T47D (cell line): Measurements from ENCODE around the gene DDX24.

Source experiments
- DNase-seq, 2 experiments: peaks; one replicate each; pipeline versions ENCODE4 v3.0.0 to v3.0.0-alpha.2; 2011 to 2012; ENCODE audit warnings: low read depth in 1 of 2, low spot score in 1 of 2
- JUND ChIP-seq: IDR thresholded peaks from 2 replicates; pipeline ENCODE4 v1.6.1; 2012; ENCODE audit warnings: low read depth
- in situ Hi-C: cut with HindIII; loops from 2 replicates; pipeline ENCODE4 v1.10.0; 2016; ENCODE audit warnings: low sequenced_read_pairs, low pct_unique_long_range_greater_than_20kb

The DDX24 gene

DNA sequence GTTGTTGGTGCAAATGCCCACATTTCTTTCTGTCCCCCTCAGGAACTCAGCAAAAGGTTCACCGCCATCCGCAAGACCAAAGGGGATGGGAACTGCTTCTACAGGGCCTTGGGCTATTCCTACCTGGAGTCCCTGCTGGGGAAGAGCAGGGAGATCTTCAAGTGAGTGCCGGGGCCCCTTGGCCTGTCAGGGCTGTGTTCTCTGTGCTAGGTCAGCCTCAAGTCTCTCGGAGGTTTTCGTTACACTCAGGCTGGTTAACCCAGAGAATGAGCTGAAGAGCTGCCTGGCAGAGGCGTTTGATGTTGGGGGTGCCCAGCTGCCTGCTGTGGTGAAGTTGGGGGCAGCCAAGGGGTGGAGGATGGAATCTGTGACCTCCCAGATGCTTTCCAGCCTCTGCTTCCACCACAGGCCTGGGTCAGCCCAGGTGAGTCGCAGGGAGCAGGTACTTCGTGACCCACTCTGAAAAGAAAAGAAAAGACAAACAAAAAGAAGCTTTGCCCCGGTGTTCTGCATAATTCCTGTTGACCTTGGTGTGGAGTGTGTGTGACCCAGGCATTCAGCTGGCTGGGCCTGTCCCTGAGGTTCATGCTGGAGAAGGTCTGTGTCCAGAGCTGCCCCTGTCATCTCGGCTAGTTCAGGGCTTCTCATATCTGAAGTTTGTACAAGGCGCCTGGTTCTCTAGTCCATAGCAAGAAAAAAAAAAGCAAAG is 41.9 kb downstream of the DDX24 start:
- no peak for DNase-seq
- TF ChIP-seq JUND: no peak
- in situ Hi-C loops: no loop called here

DNA sequence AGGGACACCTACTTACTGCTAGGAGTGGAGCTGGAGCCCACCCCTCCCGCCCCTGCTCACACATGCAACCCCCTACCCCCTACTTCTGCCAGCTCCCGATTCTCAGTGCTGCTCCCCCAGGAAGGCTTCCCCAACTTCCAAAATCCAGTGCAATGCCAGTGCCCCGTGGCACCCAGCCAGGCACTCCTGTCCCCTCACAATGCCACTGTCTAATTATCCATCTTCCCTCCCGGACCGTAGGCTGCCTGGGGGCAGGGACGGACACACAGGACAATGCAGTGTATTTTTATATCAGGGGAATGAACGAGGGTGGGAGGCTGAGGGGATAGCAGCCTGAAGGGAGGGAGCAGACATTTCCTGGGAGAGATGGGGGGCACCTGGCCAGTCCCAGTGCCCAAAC is 42.5 kb downstream of the DDX24 start:
- no peak for DNase-seq
- no peak for TF ChIP-seq JUND
- in situ Hi-C loops: no loop called here

DNA sequence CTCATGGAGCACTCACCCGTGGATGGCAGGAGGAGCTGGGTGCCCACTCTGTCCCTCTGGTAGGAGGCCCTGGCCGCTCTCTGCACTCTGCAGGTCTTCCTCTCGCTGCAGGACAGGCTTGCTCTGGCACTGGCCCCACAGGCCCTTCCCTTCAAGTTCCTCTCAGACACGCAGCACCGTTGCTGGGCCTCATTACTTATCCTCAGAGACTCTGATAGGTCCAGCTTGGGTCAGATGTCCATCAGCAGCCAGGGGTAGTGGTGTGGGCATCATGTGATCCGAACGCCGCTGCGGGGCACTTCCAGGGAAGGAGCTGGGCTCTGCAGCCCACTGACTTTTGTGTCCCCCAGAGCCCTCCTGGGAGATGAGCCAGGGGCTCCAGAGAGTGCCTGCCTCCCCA is 43.0 kb downstream of the DDX24 start:
- no peak for DNase-seq
- no peak for TF ChIP-seq JUND
- in situ Hi-C loops: no loop called here

DNA sequence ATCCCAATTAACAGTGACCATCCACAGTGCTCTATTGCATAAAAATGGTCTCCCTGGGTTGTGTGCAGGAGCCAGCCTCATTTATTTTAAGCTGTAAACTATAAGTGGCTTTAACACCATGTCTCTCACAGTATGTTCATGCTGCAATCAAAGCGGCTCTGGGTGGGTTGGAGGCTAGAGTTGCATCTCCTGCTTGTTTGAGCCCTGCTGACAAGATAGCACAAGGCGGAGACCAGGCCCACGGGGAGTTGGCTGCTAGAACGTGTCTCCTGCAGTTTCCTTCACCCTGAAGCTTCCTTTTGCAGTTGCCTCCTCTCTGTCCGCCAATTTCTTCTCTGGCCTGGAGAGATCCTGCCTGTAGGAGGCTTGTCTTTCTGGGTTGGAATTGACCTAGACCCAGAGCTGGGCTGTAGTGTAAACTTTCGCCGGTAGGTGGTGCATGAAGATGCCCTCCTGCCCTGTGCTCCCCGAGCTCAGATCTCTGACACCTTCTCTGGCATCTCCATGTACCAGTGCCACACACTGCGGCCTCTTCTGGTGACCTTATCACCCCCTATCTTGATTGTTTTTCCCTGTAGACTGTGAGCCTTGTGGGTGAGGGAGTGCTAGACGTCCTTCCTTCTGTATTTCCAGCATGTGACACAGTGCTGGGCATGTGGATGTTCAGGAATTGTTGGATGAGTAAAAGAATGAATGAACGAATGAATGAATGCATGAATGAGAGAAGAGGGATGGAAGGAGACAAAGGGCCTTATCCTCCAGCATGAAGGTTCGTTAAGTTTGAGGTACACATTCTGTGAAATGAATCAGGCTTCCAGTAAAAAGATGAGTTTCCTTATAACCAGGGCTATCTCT is 44.5 kb downstream of the DDX24 start:
- DNase-seq: peak; percentile 57 to 79
- in situ Hi-C loops: no loop called here
- no peak for TF ChIP-seq JUND

DNA sequence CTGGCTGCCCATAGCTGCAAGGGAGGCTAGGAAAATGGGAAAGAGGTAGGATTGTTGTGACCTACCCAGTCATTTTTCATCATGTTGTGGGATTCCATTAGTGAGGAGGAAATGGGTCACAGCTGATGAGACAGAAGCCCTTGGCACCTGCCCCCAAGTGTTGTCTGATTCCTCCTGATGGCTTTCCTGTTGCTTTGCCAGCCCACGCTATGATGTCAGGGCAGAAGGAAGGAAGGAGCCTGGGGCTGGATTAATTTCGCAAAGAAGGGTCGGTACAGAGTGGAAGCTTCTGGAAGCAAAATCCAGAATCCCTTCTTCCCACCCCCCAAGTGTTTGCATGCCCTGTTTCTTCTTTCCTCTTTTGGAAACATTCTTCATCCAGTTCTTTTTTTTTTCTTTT is 46.1 kb downstream of the DDX24 start:
- in situ Hi-C loops: no loop called here
- DNase-seq: no peak
- no peak for TF ChIP-seq JUND

DNA sequence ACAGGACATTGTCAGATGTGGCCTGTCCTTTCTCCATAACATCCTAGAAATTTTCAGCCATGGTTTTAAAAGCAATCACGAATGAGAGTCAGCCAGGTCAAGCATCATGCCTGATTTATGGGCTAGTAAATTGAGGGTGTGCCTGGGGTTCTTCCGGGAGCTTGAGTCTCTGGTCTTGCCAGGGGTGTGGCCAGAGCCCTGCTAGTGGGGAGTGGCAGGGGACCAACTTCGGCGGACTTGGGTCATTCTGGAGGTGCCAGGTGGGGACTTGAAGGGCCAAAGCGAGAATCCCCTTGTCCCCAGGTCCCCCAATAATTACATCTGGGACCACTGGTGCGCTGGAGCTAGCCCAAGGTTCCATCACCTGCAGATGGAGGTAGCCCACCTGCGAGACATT is 49.1 kb downstream of the DDX24 start:
- no peak for TF ChIP-seq JUND
- DNase-seq: no peak
- in situ Hi-C loops: no loop called here

DNA sequence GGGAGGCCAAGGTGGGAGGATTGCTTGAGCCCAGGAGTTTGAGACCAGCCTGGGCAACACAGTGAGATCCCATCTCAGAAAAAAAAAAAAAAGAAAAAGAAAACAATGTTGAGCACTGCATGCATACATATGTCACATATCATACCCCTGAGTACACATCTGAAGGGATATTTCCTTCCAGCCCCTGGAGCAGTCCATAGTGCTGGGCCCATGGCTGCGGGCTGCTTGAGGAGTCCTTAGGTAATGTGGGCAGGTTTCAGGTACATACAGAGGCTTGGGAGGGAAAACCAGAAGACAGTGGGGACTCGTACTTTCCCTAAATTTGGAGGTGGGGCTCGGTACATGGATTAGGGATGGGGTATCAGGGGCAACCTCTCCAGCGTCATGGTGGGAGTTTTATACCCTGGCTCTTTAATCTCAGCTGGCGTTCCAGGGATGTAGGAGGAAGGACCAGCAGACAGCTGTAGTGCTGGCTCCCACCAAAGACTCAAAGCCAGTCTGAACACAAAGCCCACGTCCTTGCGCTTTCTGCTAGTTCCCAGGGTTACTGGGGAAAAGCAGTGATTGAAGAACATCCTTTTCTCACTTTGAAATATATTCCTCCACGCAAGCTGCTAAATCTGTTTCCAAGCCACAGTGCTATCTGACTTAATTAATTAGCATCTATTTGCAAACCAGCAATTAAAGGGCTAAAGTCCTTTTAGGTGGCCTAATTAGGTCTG is 49.7 kb downstream of the DDX24 start:
- DNase-seq: no peak
- no peak for TF ChIP-seq JUND
- in situ Hi-C loops: no loop called here

DNA sequence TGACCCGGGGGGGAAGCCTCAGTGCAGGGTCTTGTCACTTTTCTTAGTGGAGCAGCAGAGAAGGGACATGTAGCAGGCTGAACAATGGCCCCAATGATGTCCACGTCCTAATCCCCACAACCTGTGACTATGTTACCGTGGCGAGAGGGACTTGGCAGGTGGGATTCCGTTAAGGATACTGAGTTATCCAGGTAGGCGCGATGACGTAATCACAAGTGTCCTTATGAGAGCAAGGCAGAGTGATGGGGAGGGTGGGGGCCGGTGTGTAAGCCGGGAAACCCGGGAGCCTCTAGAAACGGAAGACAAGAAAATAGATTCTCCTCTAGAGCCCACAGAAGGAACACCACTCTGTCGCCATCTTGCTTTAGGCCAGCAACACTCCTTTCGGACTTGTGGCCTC is 50.4 kb downstream of the DDX24 start:
- no peak for TF ChIP-seq JUND
- in situ Hi-C loops: no loop called here

DNA sequence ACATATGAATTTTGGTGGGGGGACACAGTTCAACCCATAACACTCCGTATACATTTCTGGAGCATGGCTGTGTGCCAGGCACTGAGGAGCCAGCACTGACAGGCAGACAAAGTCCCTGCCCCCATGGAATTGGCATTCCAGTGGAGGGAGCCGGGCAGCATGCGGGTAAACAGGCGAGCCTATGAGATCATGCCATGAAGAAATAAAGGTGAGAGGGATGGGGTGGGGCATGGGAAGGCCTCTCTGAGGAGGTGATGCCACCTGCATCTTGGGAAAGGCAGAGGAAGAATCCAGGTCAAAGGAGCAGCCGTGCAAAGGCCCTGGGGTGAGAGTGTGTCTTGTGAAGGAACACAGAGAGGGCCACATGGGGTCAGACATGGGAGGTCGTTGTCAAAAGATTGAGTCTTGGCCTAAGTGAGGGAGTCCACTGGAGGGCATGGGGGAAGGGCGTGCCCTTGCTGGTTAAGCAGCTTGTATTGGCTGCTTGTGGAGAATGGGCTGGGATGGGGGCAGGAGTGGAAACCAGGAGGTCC is 51.3 kb downstream of the DDX24 start:
- no peak for TF ChIP-seq JUND
- in situ Hi-C loops: no loop called here
- no peak for DNase-seq

More for the DNA sequence above, 50.4 kb downstream of the DDX24 start:
- DNase-seq: no peak

DNA sequence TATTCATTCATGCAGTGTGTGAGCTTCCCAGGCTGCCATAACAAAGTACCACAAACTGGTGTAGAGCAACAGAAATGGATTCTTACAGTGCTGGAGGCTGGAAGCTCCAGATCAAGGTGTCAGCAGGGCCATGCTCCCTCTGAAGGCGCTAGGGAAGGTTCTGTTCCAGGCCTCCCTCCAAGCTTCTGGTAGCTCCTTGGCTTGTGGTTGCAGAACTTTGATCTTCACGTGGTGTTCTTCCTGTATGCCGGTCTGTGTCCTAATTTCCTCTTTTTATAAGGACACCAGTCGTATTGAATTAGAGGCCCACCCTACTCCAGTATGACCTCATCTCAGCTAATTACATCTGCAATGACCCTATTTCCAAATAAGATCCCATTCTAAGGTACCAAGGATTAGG is 51.7 kb downstream of the DDX24 start:
- no peak for TF ChIP-seq JUND
- in situ Hi-C loops: no loop called here
- DNase-seq: no peak

DNA sequence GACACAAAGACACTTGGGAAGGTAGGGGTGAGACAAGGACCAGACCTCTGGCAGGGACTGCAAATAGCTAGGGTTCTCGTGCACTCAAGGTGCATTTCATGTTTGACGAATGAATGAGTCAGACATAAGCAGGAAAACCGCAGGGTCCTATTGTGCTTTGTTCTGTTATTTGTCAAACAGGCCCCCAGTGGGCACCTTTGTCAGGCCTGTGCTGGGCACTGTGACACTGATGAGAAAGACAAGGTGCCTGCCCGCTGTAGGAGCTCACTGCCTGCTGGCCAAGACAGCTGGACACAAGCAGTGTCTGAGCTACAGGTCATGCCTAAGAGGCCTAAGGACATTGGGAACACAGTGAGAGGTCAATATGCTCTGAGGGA is 52.6 kb downstream of the DDX24 start:
- TF ChIP-seq JUND: no peak
- peak in 1 of 2 experiments; percentile 72 for DNase-seq
- in situ Hi-C loops: no loop called here

DNA sequence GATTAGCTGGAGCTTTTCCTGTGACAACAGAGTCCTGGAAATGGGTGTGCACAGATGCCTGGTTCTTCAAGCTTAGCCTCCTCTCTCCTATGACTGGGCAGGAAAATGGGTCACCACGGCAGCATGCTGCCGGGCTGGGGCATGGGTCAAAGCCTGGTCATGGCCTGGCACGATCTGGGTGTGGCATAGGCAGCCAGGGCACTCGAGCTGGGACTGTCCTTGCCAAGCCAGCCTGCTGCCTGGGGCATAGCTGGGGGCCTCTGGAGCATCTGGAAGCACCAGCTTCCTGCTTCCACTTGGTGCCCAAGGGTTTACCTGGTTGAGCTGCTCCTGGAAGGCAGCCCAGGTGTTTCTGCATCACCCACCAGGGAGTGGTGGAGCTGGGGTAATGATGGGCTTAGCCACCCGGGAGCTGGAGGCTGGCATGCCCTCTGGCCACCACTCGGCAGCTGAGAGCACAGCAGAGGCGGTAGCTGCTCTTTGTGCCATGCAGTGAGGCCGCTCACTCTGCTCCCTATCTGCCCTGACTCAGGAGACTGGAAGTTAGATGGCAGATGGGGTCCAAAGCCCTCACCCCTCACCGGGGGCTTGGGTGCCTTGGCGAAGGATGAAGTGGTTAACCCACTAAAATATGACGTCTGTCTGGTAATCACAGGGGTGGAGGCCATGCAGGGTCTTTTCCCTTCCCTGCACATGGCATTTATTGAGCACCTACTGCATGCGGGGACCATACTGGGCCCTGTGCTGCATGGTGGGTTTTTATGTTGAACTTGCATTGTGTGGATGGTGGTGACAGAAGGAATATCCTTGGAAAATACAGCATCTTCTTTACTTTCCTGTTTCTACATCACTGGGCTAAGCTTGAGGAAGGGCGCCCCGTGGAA is 53.2 kb downstream of the DDX24 start:
- no peak for TF ChIP-seq JUND
- in situ Hi-C loops: no loop called here
- peak in 1 of 2 experiments; percentile 25 for DNase-seq
